OCI-LY7 (cell line): ENCODE results near the gene EBF3.

Source experiments
- CTCF ChIP-seq: fragments of 200-600 bp; sonication (generic); conservative IDR thresholded peaks from 2 replicates; pipeline ENCODE4 v1.5.1; 2014; ENCODE audit warnings: mild to moderate bottlenecking, antibody characterized with exemption, low read length, moderate library complexity, mixed read lengths
- EZH2phosphoT487 ChIP-seq: fragments of 200-600 bp; sonication (generic); IDR thresholded peaks from 2 replicates; pipeline ENCODE4 v1.6.1; 2018; ENCODE audit warnings: low read depth, borderline replicate concordance, mild to moderate bottlenecking, mixed run types, antibody characterized with exemption, low read length, moderate library complexity, mixed read lengths

GRCh38 chr10:129863201-129863663 lies 100.8 kb downstream of the EBF3 start:
- TF ChIP-seq CTCF (no peak), EZH2phosphoT487 (no peak)
